SU-DHL-6 (cell line): Measurements from ENCODE around the gene INPP5B.

Experiments
- H2AFZ ChIP-seq: fragments of 200-600 bp; sonication (generic); 2 replicates; pipeline ENCODE4 v1.6.1; 2014; ENCODE audit warnings: low read depth, mild to moderate bottlenecking, moderate library complexity, mixed read lengths, antibody characterized with exemption, low read length; ENCODE audit not compliant: severe bottlenecking
- H3F3A ChIP-seq: fragments of 200-600 bp; shearing (Covaris generic); 2 replicates; pipeline ENCODE4 v1.6.0; 2016; ENCODE audit warnings: antibody characterized with exemption, mild to moderate bottlenecking; ENCODE audit not compliant: insufficient read depth
- H3K27ac ChIP-seq: fragments of 200-600 bp; sonication (generic); 2 replicates; pipeline ENCODE4 v1.5.1; 2016; ENCODE audit warnings: low read depth, mild to moderate bottlenecking, low read length, moderate library complexity, mixed read lengths
- H3K27me3 ChIP-seq: fragments of 200-600 bp; sonication (generic), shearing (Covaris generic); 2 replicates; pipeline ENCODE4 v1.6.0; 2014; ENCODE audit warnings: mild to moderate bottlenecking, low read length
- H3K36me3 ChIP-seq: fragments of 200-600 bp; sonication (generic); 2 replicates; pipeline ENCODE4 v1.6.1; 2014; ENCODE audit warnings: mild to moderate bottlenecking, low read length, mixed read lengths
- H3K4me2 ChIP-seq: fragments of 300-600, 200-600 bp; shearing (Covaris generic), sonication (generic); 2 replicates; pipeline ENCODE4 v1.6.0; 2014; ENCODE audit warnings: low read length, low read depth, mild to moderate bottlenecking; ENCODE audit not compliant: poor library complexity, severe bottlenecking
- H3K4me3 ChIP-seq: fragments of 200-600 bp; sonication (generic); 2 replicates; pipeline ENCODE4 v1.5.1; 2014; ENCODE audit warnings: antibody characterized with exemption, low read length, mild to moderate bottlenecking, mixed read lengths; ENCODE audit not compliant: insufficient read depth, poor library complexity, severe bottlenecking
- H3K79me2 ChIP-seq: fragments of 200-600 bp; sonication (generic); 2 replicates; pipeline ENCODE4 v1.6.1; 2014; ENCODE audit warnings: mild to moderate bottlenecking, low read length, moderate library complexity; ENCODE audit not compliant: insufficient read depth
- H3K9ac ChIP-seq: fragments of 200-600 bp; sonication (generic); 2 replicates; pipeline ENCODE4 v1.7.0; 2014; ENCODE audit warnings: mild to moderate bottlenecking, low read length
- H3K9me2 ChIP-seq: fragments of 200-600 bp; sonication (generic); replicated peaks from 2 replicates; pipeline ENCODE4 v1.6.1; 2014; ENCODE audit warnings: low read length; ENCODE audit not compliant: insufficient read depth
- H3K9me3 ChIP-seq: fragments of 200-600 bp; sonication (generic); 2 replicates; pipeline ENCODE4 v1.6.1; 2014; ENCODE audit warnings: low read length, mixed read lengths; ENCODE audit not compliant: insufficient read depth
- H4K20me1 ChIP-seq: fragments of 200-600 bp; sonication (generic); 2 replicates; pipeline ENCODE4 v1.6.1; 2014; ENCODE audit warnings: low read depth, mild to moderate bottlenecking, antibody characterized with exemption, low read length, moderate library complexity, mixed read lengths
- EZH2phosphoT487 ChIP-seq: fragments of 200-600 bp; sonication (generic), shearing (Covaris generic); conservative IDR thresholded peaks from 2 replicates; pipeline ENCODE4 v1.6.1; 2018; ENCODE audit warnings: mild to moderate bottlenecking, antibody characterized with exemption, low read length, moderate library complexity, mixed read lengths
- TF ChIP-seq, protein P1 (sequence below): fragments of 200-600 bp; sonication (generic); IDR thresholded peaks from one replicate; pipeline ENCODE4 v1.5.1; 2017; ENCODE audit warnings: antibody characterized with exemption, mild to moderate bottlenecking, low read length, moderate library complexity; ENCODE audit not compliant: insufficient read depth, poor library complexity, severe bottlenecking

INPP5B gene

DNA sequence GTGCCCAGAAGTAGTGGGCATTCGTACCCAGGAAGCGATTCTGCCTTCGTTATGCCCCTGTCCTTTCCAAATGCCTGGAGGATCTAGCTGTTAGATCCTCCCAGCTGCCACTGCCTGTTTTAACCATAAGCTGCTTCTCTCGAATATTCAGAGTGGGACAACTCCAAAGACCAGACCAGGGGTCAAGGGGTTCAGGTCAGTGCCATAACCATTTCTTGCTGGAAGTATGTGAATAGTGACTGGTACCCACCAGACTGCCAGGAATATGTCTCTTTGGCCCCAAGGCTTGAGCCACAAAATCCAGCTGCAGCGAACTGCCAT lies 86.5 kb downstream of the INPP5B start:
- H3K4me2 ChIP-seq = peak overlapping the region; percentile 56
- 0 out of 2 replicates have a peak, but pooled peaks cover 17% of the 10 kb centered on the region for H3F3A ChIP-seq
- peaks cover 36% of the 10 kb centered on the region for H3K79me2 ChIP-seq
- no peaks in the 10 kb centered on the region; the same call in 1 of the 2 replicates for H4K20me1 ChIP-seq
- no peaks in the 10 kb centered on the region for H3K9me3 ChIP-seq
- H3K9me2 ChIP-seq = no peaks in the 10 kb centered on the region
- no peaks in the 10 kb centered on the region for H3K27me3 ChIP-seq
- TF ChIP-seq EZH2phosphoT487 = no peak
- TF ChIP-seq, protein P1, sequence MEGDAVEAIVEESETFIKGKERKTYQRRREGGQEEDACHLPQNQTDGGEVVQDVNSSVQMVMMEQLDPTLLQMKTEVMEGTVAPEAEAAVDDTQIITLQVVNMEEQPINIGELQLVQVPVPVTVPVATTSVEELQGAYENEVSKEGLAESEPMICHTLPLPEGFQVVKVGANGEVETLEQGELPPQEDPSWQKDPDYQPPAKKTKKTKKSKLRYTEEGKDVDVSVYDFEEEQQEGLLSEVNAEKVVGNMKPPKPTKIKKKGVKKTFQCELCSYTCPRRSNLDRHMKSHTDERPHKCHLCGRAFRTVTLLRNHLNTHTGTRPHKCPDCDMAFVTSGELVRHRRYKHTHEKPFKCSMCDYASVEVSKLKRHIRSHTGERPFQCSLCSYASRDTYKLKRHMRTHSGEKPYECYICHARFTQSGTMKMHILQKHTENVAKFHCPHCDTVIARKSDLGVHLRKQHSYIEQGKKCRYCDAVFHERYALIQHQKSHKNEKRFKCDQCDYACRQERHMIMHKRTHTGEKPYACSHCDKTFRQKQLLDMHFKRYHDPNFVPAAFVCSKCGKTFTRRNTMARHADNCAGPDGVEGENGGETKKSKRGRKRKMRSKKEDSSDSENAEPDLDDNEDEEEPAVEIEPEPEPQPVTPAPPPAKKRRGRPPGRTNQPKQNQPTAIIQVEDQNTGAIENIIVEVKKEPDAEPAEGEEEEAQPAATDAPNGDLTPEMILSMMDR = no peak
- H3K36me3 ChIP-seq = peaks cover 8% of the 10 kb centered on the region; the same call in 1 of the 2 replicates
- no peak overlapping the region for H2AFZ ChIP-seq
- H3K27ac ChIP-seq = peak overlapping the region; percentile 53; the same call in 1 of the 2 replicates
- peak overlapping the region; percentile 91 for H3K4me3 ChIP-seq
- peak overlapping the region; percentile 84 for H3K9ac ChIP-seq

DNA sequence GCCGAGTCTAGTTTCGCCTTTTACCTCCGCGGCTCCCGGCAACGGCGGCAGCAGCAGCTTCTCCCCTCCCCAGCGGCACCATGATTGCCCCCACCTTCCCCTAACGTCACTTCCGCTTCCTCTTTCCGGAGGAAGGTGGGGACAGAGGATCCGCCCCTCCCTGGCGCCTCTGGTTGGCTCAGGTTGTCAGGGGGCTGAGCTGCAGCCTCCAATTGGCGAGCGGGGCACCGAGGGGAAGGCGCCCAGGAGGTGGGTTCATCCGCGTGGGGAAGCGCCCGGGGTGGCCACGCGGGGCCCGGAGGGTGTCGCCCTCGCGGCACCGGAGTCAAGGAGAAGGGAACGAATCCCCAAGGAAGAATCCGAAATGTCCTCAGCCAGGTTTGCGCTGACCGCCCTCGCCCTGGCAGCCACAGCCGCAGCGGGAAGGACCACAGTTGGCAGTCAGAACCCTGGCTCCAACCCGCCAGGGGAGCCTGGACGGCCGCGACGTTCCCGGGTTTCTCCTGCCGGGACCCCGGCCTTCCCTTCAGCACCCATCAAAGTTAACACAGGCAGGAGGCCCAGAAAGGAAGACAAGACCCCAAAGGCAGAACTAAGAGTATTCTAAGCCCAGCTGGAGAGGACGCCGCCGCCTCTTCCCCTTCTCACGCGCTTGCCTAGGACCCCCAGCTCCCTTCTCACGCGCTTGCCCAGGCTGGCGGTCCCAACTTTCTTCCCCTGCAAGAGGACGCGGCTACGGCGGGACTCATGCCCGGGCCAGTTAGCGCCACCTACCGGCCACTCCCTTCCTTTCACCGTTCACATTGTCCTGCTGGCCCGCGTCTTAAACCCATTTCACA lies 87.1 kb downstream of the INPP5B start, which contains the start of gene MTF1:
Gene MTF1, minus strand, starts transcription at position 86 of the 839 bp plus-strand sequence. CDS start 1,934 bp downstream, outside the sequence.
- peak within 1 kb of the TSS; percentile 81 for H3K4me2 ChIP-seq
- no peaks in the 10 kb centered on the region; the same call in 1 of the 2 replicates for H4K20me1 ChIP-seq
- peak within 1 kb of the TSS; percentile 91 for H3K4me3 ChIP-seq
- H2AFZ ChIP-seq = peak within 1 kb of the TSS; percentile 40
- H3K9me3 ChIP-seq = no peaks in the 10 kb centered on the region
- H3K9me2 ChIP-seq = no peaks in the 10 kb centered on the region
- 0 out of 2 replicates have a peak, but pooled peaks cover 5% of the 10 kb centered on the region for H3K36me3 ChIP-seq
- peak within 1 kb of the TSS; percentile 84 for H3K9ac ChIP-seq
- H3K79me2 ChIP-seq = peaks cover 38% of the 10 kb centered on the region
- no peaks in the 10 kb centered on the region for H3K27me3 ChIP-seq
- H3K27ac ChIP-seq = peak within 1 kb of the TSS; percentile 53
- TF ChIP-seq EZH2phosphoT487 = no peak
- TF ChIP-seq, protein P1 = peak; percentile 89
- 0 out of 2 replicates have a peak, but pooled peaks cover 17% of the 10 kb centered on the region for H3F3A ChIP-seq

DNA sequence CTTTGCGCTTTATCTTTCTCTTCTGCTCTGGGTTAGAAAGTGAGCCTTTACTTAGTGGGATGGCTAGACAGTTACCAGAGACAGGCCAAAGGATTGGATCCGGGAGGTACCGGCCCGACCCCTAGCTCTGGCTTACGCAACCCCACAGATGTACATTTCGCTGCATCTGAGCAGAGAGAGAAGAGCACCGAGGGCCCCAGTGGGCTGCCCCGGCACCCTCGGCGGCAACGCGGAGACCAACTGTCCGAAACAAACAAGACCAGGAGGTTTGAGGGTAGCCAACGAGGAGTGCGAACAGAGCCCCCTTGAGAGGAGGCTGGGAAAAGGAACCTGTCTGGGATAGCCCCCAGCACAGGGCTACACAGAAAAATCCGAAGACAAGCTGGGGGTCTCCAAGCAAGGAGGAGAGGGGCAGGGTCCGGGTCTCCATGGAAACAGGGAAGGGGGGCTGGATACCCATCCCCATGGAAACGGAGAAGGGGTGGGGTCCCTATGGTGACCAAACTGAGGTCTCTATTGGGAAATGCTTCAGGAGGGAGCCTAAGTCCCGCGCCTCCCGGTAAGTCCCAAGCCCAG lies 87.8 kb downstream of the INPP5B start:
- H3K4me3 ChIP-seq = peak overlapping the region; percentile 91
- H3K79me2 ChIP-seq = peaks cover 44% of the 10 kb centered on the region
- 0 out of 2 replicates have a peak, but pooled peaks cover 5% of the 10 kb centered on the region for H3K36me3 ChIP-seq
- H3K9me3 ChIP-seq = no peaks in the 10 kb centered on the region
- H3F3A ChIP-seq = 0 out of 2 replicates have a peak, but pooled peaks cover 17% of the 10 kb centered on the region
- no peak overlapping the region for H2AFZ ChIP-seq
- no peaks in the 10 kb centered on the region for H3K27me3 ChIP-seq
- H3K27ac ChIP-seq = 0 out of 2 replicates have a peak overlapping the region, but pooled peaks have one; percentile 10
- H3K9ac ChIP-seq = peak overlapping the region; percentile 84
- no peaks in the 10 kb centered on the region for H3K9me2 ChIP-seq
- H4K20me1 ChIP-seq = no peaks in the 10 kb centered on the region; the same call in 1 of the 2 replicates
- TF ChIP-seq EZH2phosphoT487 = no peak
- TF ChIP-seq, protein P1 = no peak
- peak overlapping the region; percentile 81 for H3K4me2 ChIP-seq
